Keratinocyte (primary cell): Measurements from ENCODE around the gene DNAH3.

Experiments
- CTCF ChIP-seq, 3 experiments: IDR thresholded peaks in 1 of 3; conservative IDR thresholded peaks in 1 of 3; optimal IDR thresholded peaks in 1 of 3; 2 replicates in 2 of 3; 3 replicates in 1 of 3; pipeline versions ENCODE3 to v1.5.1; 2011; ENCODE audit warnings: low read length in 3 of 3, mild to moderate bottlenecking in 3 of 3, moderate library complexity in 2 of 3, control low read depth in 1 of 3, inconsistent platforms in 1 of 3; ENCODE audit not compliant: insufficient read depth in 2 of 3; ENCODE audit errors: extremely low read depth in 1 of 3
- EZH2 ChIP-seq: IDR thresholded peaks from one replicate; pipeline ENCODE4 v1.6.1; 2012; ENCODE audit warnings: inconsistent platforms, mild to moderate bottlenecking, low read length, moderate library complexity

DNA sequence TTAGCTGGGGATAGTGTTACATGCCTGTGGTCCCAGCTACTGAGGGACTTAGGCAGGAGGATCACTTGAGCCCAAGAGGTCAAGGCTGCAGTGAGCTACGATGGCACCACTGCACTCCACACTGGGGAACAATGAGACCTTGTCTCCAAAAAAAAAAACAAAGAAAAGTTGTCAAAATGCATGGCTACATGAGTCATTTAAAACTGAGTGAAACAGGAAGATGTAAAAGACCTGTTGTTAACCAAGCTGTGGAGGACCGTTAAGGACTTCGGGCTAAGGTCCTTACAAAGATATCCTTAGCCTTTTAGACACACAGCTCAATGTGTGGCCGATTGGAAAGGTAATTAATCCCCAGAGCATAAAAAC, 35.7 kb upstream of the DNAH3 start:
- TF ChIP-seq CTCF (optimal IDR thresholded peaks at IDR 0.05 in 1 of 3, IDR thresholded peaks at IDR 0.05 in 1 of 3, conservative IDR thresholded peaks at IDR 0.05 in 1 of 3; ENCODE audit: extremely low read depth in 1 of 3, insufficient read depth in 2 of 3, low read length in 3 of 3): no peak
- TF ChIP-seq EZH2: no peak
